ENCODE data around the gene EIF4EBP2. TPM values are rescaled to one million over a fixed set of nuclear protein-coding genes. Genes with fewer than 3 reads are reported as not detected.
A peak's percentile ranks its signal among the peaks of the same experiment; 100 is the strongest.

The EIF4EBP2 gene
- total and polyA plus RNA-seq, 2 experiments from 2014 or later = 42.0 to 131 TPM

- Histone ChIP-seq H3K4me3 (peak overlapping the region; percentile 89; the same call in 1 of the 2 replicates), H3K79me2 (replicated peaks; ENCODE audit: insufficient read depth) (peaks cover 21% of the 10 kb centered on the region), H3K4me1 (ENCODE audit: insufficient read depth) (peaks cover 18% of the 10 kb centered on the region; the same call in 1 of the 2 replicates), H3F3A (replicated peaks; ENCODE audit: low read depth) (peaks cover 23% of the 10 kb centered on the region), H3K27me3 (ENCODE audit: insufficient read depth) (peaks cover 13% of the 10 kb centered on the region), H3K9me2 (ENCODE audit: insufficient read depth) (no peaks in the 10 kb centered on the region), H4K20me1 (replicated peaks; ENCODE audit: insufficient read depth) (peaks cover 14% of the 10 kb centered on the region), H2AFZ (no peak overlapping the region), H3K4me2 (peak overlapping the region; percentile 97; the same call in 1 of the 2 replicates), H3K36me3 (ENCODE audit: insufficient read depth) (no peaks in the 10 kb centered on the region), H3K27ac (ENCODE audit: low read depth) (no peak overlapping the region)
- H3K9me3 Mint-ChIP-seq = peaks cover 2% of the 10 kb centered on the region; the same call in 1 of the 3 replicates
- peaks cover 4% of the 10 kb centered on the region; the same call in 2 of the 3 replicates for H3K36me3 Mint-ChIP-seq (ENCODE audit: low read depth)
- peaks cover 36% of the 10 kb centered on the region for H3K4me1 Mint-ChIP-seq
- TF ChIP-seq CREB1 (CRISPR knock-in tag; IDR thresholded peaks at IDR 0.05; ENCODE audit: low read depth) (no peak), ZNF331 (CRISPR knock-in tag; IDR thresholded peaks at IDR 0.05; ENCODE audit: low read depth) (no peak), NANOG (IDR thresholded peaks at IDR 0.05; ENCODE audit: borderline replicate concordance) (no peak), EZH2phosphoT487 (IDR thresholded peaks at IDR 0.05; ENCODE audit: unreplicated experiment) (no peak), REST (IDR thresholded peaks at IDR 0.05; ENCODE audit: unreplicated experiment) (no peak), STAT1 (IDR thresholded peaks at IDR 0.05; ENCODE audit: unreplicated experiment) (no peak), JUNB (IDR thresholded peaks at IDR 0.05; ENCODE audit: unreplicated experiment) (no peak), ZNF462 (CRISPR knock-in tag; IDR thresholded peaks at IDR 0.05) (no peak), CTCF (conservative IDR thresholded peaks at IDR 0.05; ENCODE audit: low read depth in 2 of 2) (no peak), POLR2AphosphoS5 (IDR thresholded peaks at IDR 0.05; ENCODE audit: low read depth) (no peak), ETS1 (IDR thresholded peaks at IDR 0.05) (no peak), ZNF114 (CRISPR knock-in tag; IDR thresholded peaks at IDR 0.05) (no peak), EZH2 (IDR thresholded peaks at IDR 0.05; ENCODE audit: low read depth, unreplicated experiment) (no peak)
- DNase-seq (ENCODE audit: low spot score) (no peak), ATAC-seq (no peak)
- peak overlapping the region; percentile 87 for H3K4me3 Mint-ChIP-seq
- H3K27me3 Mint-ChIP-seq (ENCODE audit: insufficient read depth, low read depth, poor library complexity) = peaks cover 30% of the 10 kb centered on the region
- no peak overlapping the region for H3K27ac Mint-ChIP-seq
Observed at GRCh38 chr10:70380350-70381135, 23.4 kb upstream of the EIF4EBP2 start.
